GM18498 (cell line): ENCODE data around the gene C4BPB.

Experiments used
- ATAC-seq: cut with Tn5 transposase; IDR thresholded peaks from one replicate; pipeline ENCODE4 v1.9.1; 2021; ENCODE audit warnings: mild to moderate bottlenecking, moderate library complexity; ENCODE audit not compliant: unreplicated experiment

The C4BPB gene

GRCh38 chr1:207058878-207059867 lies 29.5 kb upstream of the C4BPB start:
- no peak for ATAC-seq

- no peak for ATAC-seq
Observed at GRCh38 chr1:207059881-207060280, 28.8 kb upstream of the C4BPB start.

- ATAC-seq: no peak
Observed at GRCh38 chr1:207060596-207060995, 28.1 kb upstream of the C4BPB start.

GRCh38 chr1:207062058-207062457 lies 26.6 kb upstream of the C4BPB start:
- ATAC-seq: no peak

- ATAC-seq: no peak
Observed at GRCh38 chr1:207063014-207063413, 25.6 kb upstream of the C4BPB start.

GRCh38 chr1:207064561-207064960 lies 24.1 kb upstream of the C4BPB start:
- no peak for ATAC-seq

GRCh38 chr1:207067185-207067584 lies 21.5 kb upstream of the C4BPB start:
- ATAC-seq: no peak

GRCh38 chr1:207067665-207068064 lies 21.0 kb upstream of the C4BPB start:
- ATAC-seq: no peak

GRCh38 chr1:207069061-207069460 lies 19.6 kb upstream of the C4BPB start:
- ATAC-seq: no peak

- ATAC-seq: no peak
Observed at GRCh38 chr1:207069858-207070506, 18.7 kb upstream of the C4BPB start.

- no peak for ATAC-seq
Observed at GRCh38 chr1:207070811-207071210, 17.8 kb upstream of the C4BPB start.

- no peak for ATAC-seq
Observed at GRCh38 chr1:207071426-207071825, 17.2 kb upstream of the C4BPB start.

- no peak for ATAC-seq
Observed at GRCh38 chr1:207072233-207072632, 16.4 kb upstream of the C4BPB start.

- no peak for ATAC-seq
Observed at GRCh38 chr1:207073906-207074820, 14.5 kb upstream of the C4BPB start.

GRCh38 chr1:207076181-207076955 lies 12.3 kb upstream of the C4BPB start:
- no peak for ATAC-seq

- no peak for ATAC-seq
Observed at GRCh38 chr1:207077012-207077411, 11.6 kb upstream of the C4BPB start.

- ATAC-seq: no peak
Observed at GRCh38 chr1:207077470-207078377, 10.9 kb upstream of the C4BPB start.

GRCh38 chr1:207078578-207079132 lies 10.0 kb upstream of the C4BPB start:
- ATAC-seq: no peak

- ATAC-seq: no peak
Observed at GRCh38 chr1:207079706-207080241, 8.9 kb upstream of the C4BPB start.
